Measurements from ENCODE around the gene ZNF862. TPM values are rescaled to one million over a fixed set of nuclear protein-coding genes. Genes with fewer than 3 reads are reported as not detected.
A peak's percentile ranks its signal among the peaks of the same experiment; 100 is the strongest.

The ZNF862 gene
- total and polyA plus RNA-seq, 2 donors (not counting 3 experiments of a cell fraction or from before 2014, with no cell fraction given), result 10.8 to 14.7 TPM

- Histone ChIP-seq H3K9ac (replicated peaks; ENCODE audit: extremely low read depth, insufficient read depth, low read length) (no peak overlapping the region), H3K9me3 (replicated peaks; ENCODE audit: control insufficient read depth, insufficient read depth, low read length) (no peaks in the 10 kb centered on the region), H3K4me1 (ENCODE audit: control insufficient read depth, extremely low read depth, insufficient read depth, low read length) (peaks cover 4% of the 10 kb centered on the region), H3K36me3 (ENCODE audit: control insufficient read depth in 2 of 2, extremely low read depth in 1 of 2, insufficient read depth in 2 of 2, low read length in 2 of 2) (peaks cover 0 to 2% of the 10 kb centered on the region in 2 experiments), H2AFZ (ENCODE audit: low read depth, low read length) (no peak overlapping the region), H3K27ac (ENCODE audit: insufficient read depth, low read depth, low read length) (no peak overlapping the region), H3K9me1 (replicated peaks; ENCODE audit: control insufficient read depth, extremely low read depth, insufficient read depth, low read length) (no peaks in the 10 kb centered on the region), H3K79me2 (ENCODE audit: control insufficient read depth, insufficient read depth, low read length) (no peaks in the 10 kb centered on the region), H3K27me3 (ENCODE audit: control insufficient read depth in 2 of 2, insufficient read depth in 2 of 2, low read length in 2 of 2) (no peaks in the 10 kb centered on the region), H4K20me1 (replicated peaks; ENCODE audit: control insufficient read depth, extremely low read depth, insufficient read depth, low read length) (no peaks in the 10 kb centered on the region), H3K4me3 (replicated peaks in 1 of 3; ENCODE audit: insufficient read depth in 1 of 3, low read depth in 1 of 3, low read length in 3 of 3) (no peak overlapping the region), H3K4me2 (ENCODE audit: insufficient read depth, low read length) (no peak overlapping the region)
- DNase-seq (ENCODE audit: low read depth, low spot score), result no peak
- POLR2A ChIA-PET, result no interaction called here
- intact Hi-C loops (cut with micrococcal nuclease) (no loop called here), dilution Hi-C loops (cut with MboI; ENCODE audit: extremely low pct_ligation_motif_present, low sequenced_read_pairs) (no loop called here)
- peak; percentile 23 to 31 for TF ChIP-seq CTCF (IDR thresholded peaks at IDR 0.05; ENCODE audit: extremely low read depth in 1 of 2, insufficient read depth in 1 of 2, low read depth in 1 of 2, low read length in 2 of 2)
- TF ChIP-seq MAX (IDR thresholded peaks at IDR 0.05; ENCODE audit: insufficient read depth, insufficient read length), result no peak
- BruUV-seq (replicated peaks), result no TSS peak
- FAIRE-seq, result no peak
- CTCF ChIA-PET, result interaction anchor here (1.5 to 2.2 kb wide), 2 partner anchors 11 to 54 kb away, joined by 3 to 6 read pairs; no protein-coding TSS in a partner anchor
Measured at GRCh38 chr7:149860821-149861727, 22.9 kb downstream of the ZNF862 start.

- BruUV-seq (replicated peaks), result no TSS peak
- Histone ChIP-seq H3K9me3 (replicated peaks; ENCODE audit: control insufficient read depth, insufficient read depth, low read length) (no peaks in the 10 kb centered on the region), H3K27me3 (ENCODE audit: control insufficient read depth in 2 of 2, insufficient read depth in 2 of 2, low read length in 2 of 2) (no peaks in the 10 kb centered on the region), H3K9ac (replicated peaks; ENCODE audit: extremely low read depth, insufficient read depth, low read length) (no peak overlapping the region), H4K20me1 (replicated peaks; ENCODE audit: control insufficient read depth, extremely low read depth, insufficient read depth, low read length) (no peaks in the 10 kb centered on the region), H3K9me1 (replicated peaks; ENCODE audit: control insufficient read depth, extremely low read depth, insufficient read depth, low read length) (no peaks in the 10 kb centered on the region), H3K27ac (ENCODE audit: insufficient read depth, low read depth, low read length) (no peak overlapping the region), H3K79me2 (ENCODE audit: control insufficient read depth, insufficient read depth, low read length) (no peaks in the 10 kb centered on the region), H3K4me1 (ENCODE audit: control insufficient read depth, extremely low read depth, insufficient read depth, low read length) (peaks cover 4% of the 10 kb centered on the region), H2AFZ (ENCODE audit: low read depth, low read length) (no peak overlapping the region), H3K4me3 (replicated peaks in 1 of 3; ENCODE audit: insufficient read depth in 1 of 3, low read depth in 1 of 3, low read length in 3 of 3) (no peak overlapping the region), H3K36me3 (ENCODE audit: control insufficient read depth in 2 of 2, extremely low read depth in 1 of 2, insufficient read depth in 2 of 2, low read length in 2 of 2) (peaks cover 0 to 2% of the 10 kb centered on the region in 2 experiments), H3K4me2 (ENCODE audit: insufficient read depth, low read length) (no peak overlapping the region)
- TF ChIP-seq CTCF (IDR thresholded peaks at IDR 0.05; ENCODE audit: extremely low read depth in 1 of 2, insufficient read depth in 1 of 2, low read depth in 1 of 2, low read length in 2 of 2), result peak in 1 of 2 donors; percentile 2
- TF ChIP-seq POLR2A (IDR thresholded peaks at IDR 0.05; ENCODE audit: low read depth, low read length), result no peak
- no peak for TF ChIP-seq MYC (IDR thresholded peaks at IDR 0.05; ENCODE audit: low read depth, low read length)
- no peak for TF ChIP-seq EZH2 (IDR thresholded peaks at IDR 0.05; ENCODE audit: borderline replicate concordance, low read depth, low read length, severe bottlenecking)
- no peak for TF ChIP-seq POLR2AphosphoS5 (IDR thresholded peaks at IDR 0.05; ENCODE audit: insufficient read depth, low read depth, low read length)
- TF ChIP-seq MAX (IDR thresholded peaks at IDR 0.05; ENCODE audit: insufficient read depth, insufficient read length), result no peak
- TF ChIP-seq GATA2 (IDR thresholded peaks at IDR 0.05; ENCODE audit: insufficient read depth, insufficient read length, low read depth, low read length), result no peak
- dilution Hi-C loops (cut with MboI; ENCODE audit: extremely low pct_ligation_motif_present, low sequenced_read_pairs), result no loop called here
- intact Hi-C loops (cut with micrococcal nuclease), result no loop called here
- ChIA-PET POLR2A (no interaction called here), CTCF (interaction anchor here (1.5 to 2.2 kb wide), 2 partner anchors 10 to 55 kb away, joined by 3 to 6 read pairs; no protein-coding TSS in a partner anchor)
- DNase-seq (ENCODE audit: low read depth, low spot score) (no peak), FAIRE-seq (no peak)
Measured at GRCh38 chr7:149861728-149862045, 23.5 kb downstream of the ZNF862 start.

Data from endothelial cell of umbilical vein (primary cell).